GM18526 (cell line): ENCODE data around the gene KLHL36.

Experiments used
- POLR2A ChIP-seq: IDR thresholded peaks from 3 replicates; pipeline ENCODE4 v1.6.1; 2011; ENCODE audit not compliant: insufficient read length; ENCODE audit errors: extremely low read depth

The KLHL36 gene

DNA sequence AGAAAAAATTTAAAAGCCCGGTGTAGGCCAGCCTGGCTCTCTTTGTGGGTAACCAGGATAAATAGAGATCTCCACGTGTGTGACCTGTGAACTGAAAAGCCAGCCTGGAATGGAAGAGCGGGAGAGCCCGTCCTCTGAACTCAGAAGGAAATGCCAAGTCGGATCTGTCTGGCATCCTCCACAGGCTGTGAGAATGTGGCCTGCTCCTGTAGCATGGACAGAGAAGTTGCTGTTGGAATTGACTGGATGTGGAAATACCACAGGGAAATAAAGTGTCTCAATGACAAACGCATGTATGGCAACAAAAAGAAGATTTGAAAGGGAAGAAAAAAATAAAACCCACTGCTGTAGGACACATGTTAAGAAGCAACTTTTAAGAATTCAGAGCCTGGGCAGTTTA lies 6.7 kb downstream of the KLHL36 start:
- TF ChIP-seq POLR2A, result no peak

GRCh38 chr16:84656649-84657048 lies 8.3 kb downstream of the KLHL36 start:
- no peak for TF ChIP-seq POLR2A

DNA sequence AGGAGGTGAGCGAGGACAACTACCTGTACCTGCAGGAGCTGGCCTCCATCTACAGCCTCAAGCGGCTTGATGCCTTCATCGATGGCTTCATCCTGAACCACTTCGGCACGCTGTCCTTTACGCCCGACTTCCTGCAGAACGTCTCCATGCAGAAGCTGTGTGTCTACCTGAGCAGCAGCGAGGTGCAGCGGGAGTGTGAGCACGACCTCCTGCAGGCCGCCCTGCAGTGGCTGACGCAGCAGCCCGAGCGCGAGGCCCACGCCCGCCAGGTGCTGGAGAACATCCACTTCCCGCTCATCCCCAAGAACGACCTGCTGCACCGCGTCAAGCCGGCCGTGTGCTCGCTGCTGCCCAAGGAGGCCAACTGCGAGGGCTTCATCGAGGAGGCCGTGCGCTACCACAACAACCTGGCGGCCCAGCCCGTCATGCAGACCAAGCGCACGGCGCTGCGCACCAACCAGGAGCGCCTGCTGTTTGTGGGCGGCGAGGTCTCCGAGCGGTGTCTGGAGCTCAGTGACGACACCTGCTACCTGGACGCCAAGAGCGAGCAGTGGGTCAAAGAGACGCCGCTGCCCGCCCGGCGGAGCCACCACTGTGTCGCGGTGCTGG lies 9.0 kb downstream of the KLHL36 start:
- no peak for TF ChIP-seq POLR2A

- TF ChIP-seq POLR2A, result no peak
Observed at GRCh38 chr16:84658690-84659089, 10.4 kb downstream of the KLHL36 start.

DNA sequence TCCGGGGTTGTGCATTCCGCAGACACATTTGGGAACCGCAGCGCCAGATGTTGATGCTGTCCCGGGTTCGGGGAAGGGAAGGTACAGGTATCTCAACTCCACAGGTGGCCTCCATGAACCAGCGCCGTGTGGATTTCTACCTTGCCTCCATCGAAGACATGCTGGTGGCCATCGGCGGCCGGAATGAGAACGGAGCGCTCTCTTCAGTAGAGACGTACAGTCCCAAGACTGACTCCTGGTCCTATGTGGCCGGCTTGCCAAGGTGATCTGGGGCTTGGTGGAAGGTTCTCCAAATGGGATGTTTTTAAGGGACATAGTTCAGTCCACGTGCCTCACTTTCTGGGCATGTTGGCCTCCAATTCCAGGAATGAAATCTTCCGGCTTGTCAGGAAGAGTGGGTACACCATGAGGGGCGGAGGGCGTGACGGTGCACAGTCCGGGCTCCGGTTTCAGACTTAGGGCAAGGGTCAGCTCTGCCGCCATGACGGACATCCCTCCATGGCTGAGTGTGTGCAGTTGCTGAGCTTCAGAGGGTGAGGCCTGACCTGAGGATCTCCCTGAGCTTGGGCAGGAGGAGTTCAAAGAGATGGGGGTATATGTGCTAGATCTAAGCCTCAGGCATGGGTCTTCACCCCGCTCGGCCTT lies 11.5 kb downstream of the KLHL36 start:
- no peak for TF ChIP-seq POLR2A

GRCh38 chr16:84660973-84661372 lies 12.7 kb downstream of the KLHL36 start:
- no peak for TF ChIP-seq POLR2A

DNA sequence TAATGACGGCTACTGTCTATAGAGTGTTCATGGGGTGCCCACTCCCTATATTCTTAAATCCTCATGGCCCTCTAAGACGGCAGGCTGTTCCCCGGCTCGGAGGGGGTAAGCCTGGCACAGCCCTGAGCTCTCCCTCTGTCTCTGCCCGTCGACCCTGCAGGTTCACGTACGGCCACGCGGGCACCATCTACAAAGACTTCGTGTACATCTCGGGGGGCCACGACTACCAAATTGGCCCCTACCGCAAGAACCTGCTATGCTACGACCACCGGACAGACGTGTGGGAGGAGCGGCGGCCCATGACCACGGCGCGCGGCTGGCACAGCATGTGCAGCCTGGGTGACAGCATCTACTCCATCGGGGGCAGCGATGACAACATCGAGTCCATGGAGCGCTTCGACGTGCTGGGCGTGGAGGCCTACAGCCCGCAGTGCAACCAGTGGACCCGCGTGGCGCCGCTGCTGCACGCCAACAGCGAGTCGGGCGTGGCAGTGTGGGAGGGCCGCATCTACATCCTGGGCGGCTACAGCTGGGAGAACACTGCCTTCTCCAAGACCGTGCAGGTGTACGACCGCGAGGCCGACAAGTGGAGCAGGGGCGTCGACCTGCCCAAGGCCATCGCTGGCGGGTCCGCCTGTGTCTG lies 13.2 kb downstream of the KLHL36 start:
- TF ChIP-seq POLR2A, result no peak

DNA sequence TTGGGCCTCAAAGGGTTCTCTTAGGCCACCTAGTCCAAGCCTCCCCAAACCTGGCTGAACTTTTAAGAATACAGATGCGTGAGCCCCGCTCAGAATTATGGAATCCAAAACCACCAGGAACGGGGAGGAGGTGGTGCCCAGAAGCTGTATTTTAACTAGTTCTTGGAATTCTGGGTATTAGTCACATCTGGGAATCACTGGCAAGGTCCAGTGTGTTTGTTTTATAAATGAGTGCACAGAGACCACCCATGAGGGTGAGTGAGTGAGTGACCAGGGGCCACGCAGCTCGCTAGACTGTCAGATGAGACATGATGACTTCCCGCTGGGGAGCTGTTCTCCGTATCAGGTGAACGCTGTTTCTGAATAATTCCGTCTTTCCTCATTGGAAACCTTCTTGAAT lies 14.2 kb downstream of the KLHL36 start:
- TF ChIP-seq POLR2A, result no peak

DNA sequence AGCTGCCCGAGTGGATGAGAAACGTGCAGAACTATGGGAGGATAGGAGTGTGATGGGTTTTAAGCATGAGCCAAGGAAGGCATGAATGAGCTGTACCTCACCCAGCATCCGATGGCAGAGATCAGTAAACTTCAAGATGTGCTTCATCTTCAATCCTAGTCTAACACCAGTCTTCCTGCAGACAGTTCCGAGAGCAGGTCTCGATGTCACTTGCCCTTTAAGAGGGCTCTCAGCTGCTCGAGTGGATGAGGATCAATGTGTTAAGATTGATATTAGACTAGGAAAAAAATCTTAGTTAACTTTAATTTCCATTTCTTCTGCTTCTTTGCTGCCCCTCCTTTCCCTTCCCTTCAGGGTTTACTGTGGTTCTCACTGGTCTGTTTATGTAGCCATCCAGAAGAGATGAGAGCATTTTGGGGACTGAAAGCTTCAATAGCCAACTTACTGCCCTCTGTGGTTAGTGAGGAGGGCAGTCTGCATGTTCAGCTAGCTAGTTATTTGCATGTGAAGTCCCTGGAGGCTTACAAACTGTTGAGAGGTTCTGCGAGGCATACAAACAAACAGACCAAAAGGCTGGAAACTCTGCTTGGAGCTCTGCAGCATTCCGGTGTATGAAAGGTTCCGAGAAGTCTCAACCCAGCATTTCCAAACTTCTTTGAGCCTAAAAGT lies 15.3 kb downstream of the KLHL36 start:
- TF ChIP-seq POLR2A, result no peak

- TF ChIP-seq POLR2A, result no peak
Observed at GRCh38 chr16:84665359-84665758, 17.0 kb downstream of the KLHL36 start.

GRCh38 chr16:84665843-84666242 lies 17.5 kb downstream of the KLHL36 start:
- no peak for TF ChIP-seq POLR2A

DNA sequence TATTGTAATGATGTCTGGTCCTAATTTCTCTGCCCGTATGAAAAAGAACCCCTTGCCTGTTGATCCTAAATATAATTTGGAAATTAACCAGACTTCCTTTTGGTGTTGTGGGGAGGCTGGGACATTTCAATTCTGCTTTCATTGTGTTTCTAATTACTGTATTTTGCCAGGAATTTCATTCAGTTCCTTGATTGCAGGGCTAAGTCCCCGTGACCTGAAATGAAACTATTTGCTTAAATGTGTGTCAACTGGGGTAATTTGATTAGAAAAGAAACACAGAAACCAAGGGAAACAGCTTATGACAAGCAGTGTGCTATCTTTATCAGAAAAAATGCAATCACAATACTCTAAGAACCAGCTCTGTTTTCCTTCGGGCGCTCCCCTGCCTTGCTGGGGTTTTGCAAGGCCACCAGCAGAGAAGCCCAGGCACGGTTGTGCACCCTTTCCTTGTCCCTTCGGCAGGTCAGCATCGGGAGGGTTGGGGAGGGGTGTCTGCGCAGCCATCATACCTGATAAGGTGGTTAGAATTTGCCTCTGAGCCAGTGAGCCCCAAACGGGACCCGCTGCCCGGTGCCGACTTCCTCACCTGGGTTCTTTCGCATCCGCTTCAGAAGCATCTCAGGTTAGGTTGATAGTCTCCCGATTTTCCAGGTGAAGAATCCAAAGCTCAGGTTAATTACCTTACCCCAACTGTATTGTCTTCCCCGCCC lies 19.4 kb downstream of the KLHL36 start:
- no peak for TF ChIP-seq POLR2A

- TF ChIP-seq POLR2A, result no peak
Observed at GRCh38 chr16:84670063-84670462, 21.8 kb downstream of the KLHL36 start.

- TF ChIP-seq POLR2A, result no peak
Observed at GRCh38 chr16:84672276-84673202, 24.2 kb downstream of the KLHL36 start.

GRCh38 chr16:84673203-84673535 lies 24.9 kb downstream of the KLHL36 start:
- TF ChIP-seq POLR2A, result no peak

GRCh38 chr16:84673561-84673960 lies 25.2 kb downstream of the KLHL36 start:
- TF ChIP-seq POLR2A, result no peak
